ENCODE results near the gene FRMD3. TPM values are rescaled to one million over a fixed set of nuclear protein-coding genes. Genes with fewer than 3 reads are reported as not detected.

FRMD3 gene
- total and polyA plus RNA-seq, 4 donors: 0.16 to 0.75 (median 0.48) TPM

DNA sequence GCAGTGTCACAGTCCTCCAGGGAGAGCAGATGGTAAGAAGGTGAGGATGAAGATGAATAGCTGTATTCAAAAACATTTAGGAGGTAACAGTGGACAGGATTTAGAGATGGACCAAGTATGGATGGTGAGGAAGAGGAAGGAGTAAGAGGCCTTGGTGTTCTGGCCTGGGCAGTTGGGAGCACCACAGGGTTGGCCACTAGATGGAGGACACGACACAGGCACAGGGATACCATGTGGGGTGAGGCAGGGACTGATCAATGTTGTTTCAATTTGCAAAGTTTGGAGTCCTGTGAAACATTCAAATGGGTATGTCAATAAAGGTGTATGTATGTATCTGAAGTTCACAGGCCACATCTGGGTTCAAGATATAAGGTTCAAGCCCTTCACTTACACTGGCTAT is 334.2 kb downstream of the FRMD3 start:
- WGBS: 80% methylated on average over 1 of the region's 1 CpG
- H3K27me3 ChIP-seq (ENCODE audit: control insufficient read depth in 4 of 4, insufficient read depth in 4 of 4, low read length in 3 of 4): no peaks in the 10 kb centered on the region
- no peak overlapping the region for H3K9ac ChIP-seq (ENCODE audit: low read depth in 1 of 2, low read length in 2 of 2)
- H3K36me3 ChIP-seq (ENCODE audit: control insufficient read depth in 4 of 4, insufficient read depth in 3 of 4, low read depth in 1 of 4, low read length in 3 of 4): no peaks in the 10 kb centered on the region
- H3K9me3 ChIP-seq (ENCODE audit: control insufficient read depth in 4 of 4, low read length in 3 of 4): no peaks in the 10 kb centered on the region
- H3K4me1 ChIP-seq (ENCODE audit: control insufficient read depth in 4 of 4, insufficient read depth in 4 of 4, low read length in 3 of 4): no peaks in the 10 kb centered on the region
- no peak for DNase-seq (ENCODE audit: low spot score)
- no peak overlapping the region for H3K4me3 ChIP-seq (ENCODE audit: low read depth in 1 of 3, low read length in 3 of 3)
- H3K27ac ChIP-seq (ENCODE audit: low read depth in 1 of 2, low read length in 2 of 2): no peak overlapping the region
- no peak for TF ChIP-seq YY1 (IDR thresholded peaks at IDR 0.05)
- TF ChIP-seq REST (IDR thresholded peaks at IDR 0.05): no peak
- no peak for TF ChIP-seq EGR1 (IDR thresholded peaks at IDR 0.05; ENCODE audit: low read depth in 2 of 2)
- no peak for TF ChIP-seq SP1 (IDR thresholded peaks at IDR 0.05)
- peak in 1 of 2 donors; percentile 24 for TF ChIP-seq RAD21 (IDR thresholded peaks at IDR 0.05)
- no peak for TF ChIP-seq ATF3 (IDR thresholded peaks at IDR 0.05)

DNA sequence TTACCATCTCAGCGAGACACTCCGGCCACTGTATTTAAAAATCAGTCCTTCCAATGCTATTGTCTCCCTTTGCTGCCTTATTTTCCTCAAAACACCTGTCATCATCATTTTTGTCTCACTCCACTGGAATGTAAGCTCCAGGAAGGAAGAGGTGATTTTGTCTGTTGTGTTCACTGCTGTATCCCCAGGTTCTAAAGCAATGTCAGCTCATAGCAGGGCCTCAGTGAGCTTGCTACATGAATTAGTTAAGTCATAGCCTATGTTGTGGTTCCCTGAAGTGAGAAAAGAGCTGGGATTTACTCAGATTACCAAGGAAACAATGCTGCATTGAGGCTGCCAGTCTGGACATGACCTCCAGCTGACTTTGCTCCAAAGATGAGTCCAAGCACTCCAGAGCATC is 337.7 kb downstream of the FRMD3 start:
- TF ChIP-seq JUND (IDR thresholded peaks at IDR 0.05): no peak
- TF ChIP-seq, protein P1, sequence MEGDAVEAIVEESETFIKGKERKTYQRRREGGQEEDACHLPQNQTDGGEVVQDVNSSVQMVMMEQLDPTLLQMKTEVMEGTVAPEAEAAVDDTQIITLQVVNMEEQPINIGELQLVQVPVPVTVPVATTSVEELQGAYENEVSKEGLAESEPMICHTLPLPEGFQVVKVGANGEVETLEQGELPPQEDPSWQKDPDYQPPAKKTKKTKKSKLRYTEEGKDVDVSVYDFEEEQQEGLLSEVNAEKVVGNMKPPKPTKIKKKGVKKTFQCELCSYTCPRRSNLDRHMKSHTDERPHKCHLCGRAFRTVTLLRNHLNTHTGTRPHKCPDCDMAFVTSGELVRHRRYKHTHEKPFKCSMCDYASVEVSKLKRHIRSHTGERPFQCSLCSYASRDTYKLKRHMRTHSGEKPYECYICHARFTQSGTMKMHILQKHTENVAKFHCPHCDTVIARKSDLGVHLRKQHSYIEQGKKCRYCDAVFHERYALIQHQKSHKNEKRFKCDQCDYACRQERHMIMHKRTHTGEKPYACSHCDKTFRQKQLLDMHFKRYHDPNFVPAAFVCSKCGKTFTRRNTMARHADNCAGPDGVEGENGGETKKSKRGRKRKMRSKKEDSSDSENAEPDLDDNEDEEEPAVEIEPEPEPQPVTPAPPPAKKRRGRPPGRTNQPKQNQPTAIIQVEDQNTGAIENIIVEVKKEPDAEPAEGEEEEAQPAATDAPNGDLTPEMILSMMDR (IDR thresholded peaks at IDR 0.05; ENCODE audit: low read depth, low read length, missing input control): no peak
- TF ChIP-seq ZBTB33 (IDR thresholded peaks at IDR 0.05): no peak
- no peak for TF ChIP-seq TAF1 (conservative IDR thresholded peaks at IDR 0.05)
- TF ChIP-seq HNF4A (conservative IDR thresholded peaks at IDR 0.05): no peak
- TF ChIP-seq ATF3 (IDR thresholded peaks at IDR 0.05): no peak
- TF ChIP-seq FOXA1 (IDR thresholded peaks at IDR 0.05): no peak
- TF ChIP-seq MAX (IDR thresholded peaks at IDR 0.05): no peak
- no peak for TF ChIP-seq YY1 (IDR thresholded peaks at IDR 0.05)
- TF ChIP-seq REST (IDR thresholded peaks at IDR 0.05): no peak
- no peak for TF ChIP-seq RAD21 (IDR thresholded peaks at IDR 0.05)
- TF ChIP-seq SP1 (IDR thresholded peaks at IDR 0.05): no peak
- H3K27ac ChIP-seq (ENCODE audit: low read depth in 1 of 2, low read length in 2 of 2): no peak overlapping the region
- peaks cover 0 to 4% (median 0%) of the 10 kb centered on the region in 4 donors for H3K27me3 ChIP-seq (ENCODE audit: control insufficient read depth in 4 of 4, insufficient read depth in 4 of 4, low read length in 3 of 4)
- H3K9ac ChIP-seq (ENCODE audit: low read depth in 1 of 2, low read length in 2 of 2): no peak overlapping the region
- no peak for DNase-seq (ENCODE audit: low spot score)
- 96% methylated on average over 2 of the region's 2 CpGs for WGBS
- no peaks in the 10 kb centered on the region for H3K4me1 ChIP-seq (ENCODE audit: control insufficient read depth in 4 of 4, insufficient read depth in 4 of 4, low read length in 3 of 4)
- no peak overlapping the region for H3K4me3 ChIP-seq (ENCODE audit: low read depth in 1 of 3, low read length in 3 of 3)
- H3K9me3 ChIP-seq (ENCODE audit: control insufficient read depth in 4 of 4, low read length in 3 of 4): no peaks in the 10 kb centered on the region
- H3K36me3 ChIP-seq (ENCODE audit: control insufficient read depth in 4 of 4, insufficient read depth in 3 of 4, low read depth in 1 of 4, low read length in 3 of 4): no peaks in the 10 kb centered on the region
